Upper lobe of left lung (tissue), 4 donors: Measurements from ENCODE around the gene S100A1.
"Not testable (repeated sequence)": the region's sequence is repeated elsewhere in the genome, so short reads cannot be mapped to it uniquely, and the experiment has no call there.

ENCODE experiments used
- CTCF ChIP-seq, 6 experiments: fragments of 450-650 bp in 4 of 6; fragments of 200-600 bp in 2 of 6; sonication (generic) in 2 of 6; IDR thresholded peaks; one replicate each; pipeline ENCODE4 v1.5.1; 2016 to 2019; ENCODE audit warnings: antibody characterized with exemption in 6 of 6
- EP300 ChIP-seq, 4 donors: sonication (generic); formaldehyde crosslinking; IDR thresholded peaks; one replicate each; pipeline ENCODE4 v1.5.1; 2017; ENCODE audit warnings: antibody characterized with exemption in 4 of 4, control low read depth in 2 of 4
- POLR2A ChIP-seq, 4 donors: fragments of 450-650 bp; IDR thresholded peaks; one replicate each; pipeline ENCODE4 v1.5.1; 2016 to 2017; ENCODE audit warnings: antibody characterized with exemption in 4 of 4, mild to moderate bottlenecking in 2 of 4
- POLR2AphosphoS5 ChIP-seq, 2 donors: sonication (generic); formaldehyde crosslinking; IDR thresholded peaks; one replicate each; pipeline ENCODE4 v1.5.1; 2017; ENCODE audit warnings: antibody characterized with exemption in 2 of 2

GRCh38 chr1:153640213-153640612, 12.0 kb downstream of the S100A1 start:
- not testable (repeated sequence) for TF ChIP-seq POLR2AphosphoS5, CTCF, POLR2A, EP300 (IDR thresholded peaks at IDR 0.05)
